SK-N-MC (cell line): ENCODE data around the gene CMIP.

Experiments used
- EZH2 ChIP-seq: fragments of 200-600 bp; sonication (generic); IDR thresholded peaks from one replicate; pipeline ENCODE4 v1.6.1; 2017; ENCODE audit warnings: antibody characterized with exemption
- FOXP2 ChIP-seq: optimal IDR thresholded peaks from 2 replicates; pipeline ENCODE3; 2011; ENCODE audit warnings: mild to moderate bottlenecking, moderate library complexity; ENCODE audit not compliant: insufficient read depth; ENCODE audit errors: extremely low read length, control extremely low read depth
- POLR2AphosphoS5 ChIP-seq: IDR thresholded peaks from 2 replicates; pipeline ENCODE4 v1.6.1; 2012; ENCODE audit warnings: mild to moderate bottlenecking, low read depth, low read length, borderline replicate concordance

DNA sequence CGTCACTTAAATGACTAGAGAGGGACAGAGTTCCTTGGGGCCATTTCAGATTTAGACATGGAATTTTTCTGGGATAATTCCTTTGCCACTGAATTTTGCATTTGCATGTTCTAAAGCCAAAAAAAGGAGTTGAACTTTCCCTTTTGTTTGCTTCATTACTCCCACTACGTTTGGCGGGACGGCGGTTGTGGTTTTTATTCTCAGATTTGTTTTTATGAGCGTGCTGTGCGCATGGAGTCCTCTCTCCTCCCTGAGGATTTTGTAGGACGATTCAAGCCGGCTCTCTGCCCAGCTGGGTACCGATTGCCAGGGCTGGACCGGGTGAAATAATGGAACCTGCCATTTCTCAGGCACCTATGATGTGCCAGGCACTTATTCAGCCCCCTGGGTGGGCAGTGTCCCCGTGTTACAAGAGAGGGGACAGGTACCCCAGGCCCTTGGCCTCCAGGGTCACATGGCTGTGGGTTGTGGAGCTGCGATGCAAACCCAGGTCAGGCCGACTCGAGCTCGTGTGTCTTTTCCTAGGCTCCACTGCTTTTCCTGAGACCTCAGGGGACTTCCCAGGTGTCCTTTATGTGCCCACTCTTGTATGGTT, 18.8 kb downstream of the CMIP start:
- no peak for TF ChIP-seq EZH2
- TF ChIP-seq POLR2AphosphoS5, result no peak
- TF ChIP-seq FOXP2, result no peak
